ENCODE results near the gene COA8.

DNA sequence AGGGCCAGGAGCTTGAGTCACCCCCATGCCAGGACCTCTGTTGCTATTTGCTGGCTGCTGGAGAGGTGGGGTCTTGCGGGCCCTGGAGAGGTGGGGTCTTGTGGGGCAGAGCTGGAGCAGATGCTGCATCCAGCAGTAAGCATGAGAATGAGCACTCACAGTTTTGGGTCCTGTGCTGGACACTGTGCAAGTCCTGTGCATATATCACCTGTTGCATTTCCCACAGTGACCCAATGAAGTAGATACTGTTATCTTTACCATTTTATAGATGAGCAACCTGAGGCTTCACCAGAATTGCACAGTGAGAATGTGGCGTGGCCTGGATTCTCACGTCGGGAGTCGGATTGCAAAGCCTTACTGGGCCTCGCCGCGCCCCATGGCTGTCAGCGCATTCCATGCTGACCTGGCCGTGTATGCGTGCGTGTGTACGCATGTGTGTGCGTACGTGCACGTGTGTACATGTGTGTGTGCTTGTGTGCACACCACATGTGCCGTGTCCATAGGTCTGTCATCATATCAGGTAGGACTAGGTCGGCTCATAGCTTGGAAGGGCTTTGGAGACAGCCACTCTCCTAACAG is 12.0 kb downstream of the COA8 start:
- TF ChIP-seq GATA2 (IDR thresholded peaks at IDR 0.05; ENCODE audit: low read depth, low read length) (no peak), GATA3 (IDR thresholded peaks at IDR 0.05; ENCODE audit: low read depth, low read length) (no peak)
